ENCODE data around the gene CYTH4.

DNA sequence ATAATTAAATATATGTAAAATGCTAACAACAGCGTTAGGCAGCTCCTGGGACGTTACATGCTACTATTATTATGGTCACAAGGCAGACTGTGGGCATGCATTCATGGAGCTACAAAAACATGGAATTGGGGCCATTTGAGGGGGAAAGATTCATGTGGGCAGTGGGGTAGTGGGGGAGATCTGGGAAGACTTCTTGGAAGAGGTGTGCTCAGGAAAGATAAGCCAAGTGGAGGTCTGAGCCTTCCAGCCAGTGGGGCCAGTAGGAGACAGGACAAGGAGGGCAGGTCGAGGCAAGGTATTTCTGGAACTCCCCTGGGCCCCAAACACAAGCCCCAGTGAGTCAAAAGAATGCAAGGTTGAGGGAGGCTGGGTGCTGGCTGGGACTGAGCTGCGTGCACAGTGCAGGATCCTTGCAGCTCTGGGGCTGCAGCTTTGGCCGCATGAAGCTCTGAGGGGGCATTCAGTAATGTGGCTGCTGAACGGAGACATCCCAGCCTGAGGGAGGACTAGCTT, 35.4 kb downstream of the CYTH4 start:
- TF ChIP-seq, protein P1, sequence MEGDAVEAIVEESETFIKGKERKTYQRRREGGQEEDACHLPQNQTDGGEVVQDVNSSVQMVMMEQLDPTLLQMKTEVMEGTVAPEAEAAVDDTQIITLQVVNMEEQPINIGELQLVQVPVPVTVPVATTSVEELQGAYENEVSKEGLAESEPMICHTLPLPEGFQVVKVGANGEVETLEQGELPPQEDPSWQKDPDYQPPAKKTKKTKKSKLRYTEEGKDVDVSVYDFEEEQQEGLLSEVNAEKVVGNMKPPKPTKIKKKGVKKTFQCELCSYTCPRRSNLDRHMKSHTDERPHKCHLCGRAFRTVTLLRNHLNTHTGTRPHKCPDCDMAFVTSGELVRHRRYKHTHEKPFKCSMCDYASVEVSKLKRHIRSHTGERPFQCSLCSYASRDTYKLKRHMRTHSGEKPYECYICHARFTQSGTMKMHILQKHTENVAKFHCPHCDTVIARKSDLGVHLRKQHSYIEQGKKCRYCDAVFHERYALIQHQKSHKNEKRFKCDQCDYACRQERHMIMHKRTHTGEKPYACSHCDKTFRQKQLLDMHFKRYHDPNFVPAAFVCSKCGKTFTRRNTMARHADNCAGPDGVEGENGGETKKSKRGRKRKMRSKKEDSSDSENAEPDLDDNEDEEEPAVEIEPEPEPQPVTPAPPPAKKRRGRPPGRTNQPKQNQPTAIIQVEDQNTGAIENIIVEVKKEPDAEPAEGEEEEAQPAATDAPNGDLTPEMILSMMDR (IDR thresholded peaks at IDR 0.05; ENCODE audit: poor library complexity, severe bottlenecking): no peak
- no peak for TF ChIP-seq REST (IDR thresholded peaks at IDR 0.05; ENCODE audit: borderline replicate concordance)
- no peak for TF ChIP-seq POLR2AphosphoS5 (IDR thresholded peaks at IDR 0.05)

Data from neural cell (in vitro differentiated cells).